ENCODE data around the gene CPVL. TPM values are rescaled to one million over a fixed set of nuclear protein-coding genes. Genes with fewer than 3 reads are reported as not detected.

Gene CPVL
- total RNA-seq, 1 donor from 2014 or later = 86.3 TPM

DNA sequence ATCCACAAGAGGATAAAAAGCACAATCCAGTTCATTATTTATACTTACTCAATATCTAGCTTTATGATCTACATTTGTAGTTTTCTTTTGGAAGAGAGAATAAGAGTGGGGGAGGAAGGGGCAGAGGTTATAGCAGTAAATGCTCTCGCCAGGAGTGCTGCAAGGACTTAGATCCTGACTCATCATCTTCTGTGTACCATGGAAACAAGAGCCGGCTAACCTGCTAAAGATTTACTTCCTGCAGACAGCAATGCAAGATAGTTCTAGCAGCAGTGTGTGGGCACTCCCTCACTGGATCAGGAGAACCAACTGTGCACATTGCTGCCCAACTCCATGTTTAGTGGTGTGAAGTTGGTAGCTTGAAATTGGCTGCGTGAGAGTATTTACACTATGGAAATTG, 140.5 kb downstream of the CPVL start:
- Histone ChIP-seq H3K36me3 (no peaks in the 10 kb centered on the region), H3K9me3 (replicated peaks) (no peaks in the 10 kb centered on the region), H3K4me1 (peaks cover 25% of the 10 kb centered on the region), H3K4me3 (no peak overlapping the region), H3K27ac (replicated peaks) (no peak overlapping the region), H3K27me3 (ENCODE audit: low read depth) (no peaks in the 10 kb centered on the region)
- intact Hi-C loops (cut with micrococcal nuclease) = loop anchor here (10.0 kb wide), 1 partner anchor 79 kb away; no protein-coding TSS in a partner anchor
- TF ChIP-seq, protein P1, sequence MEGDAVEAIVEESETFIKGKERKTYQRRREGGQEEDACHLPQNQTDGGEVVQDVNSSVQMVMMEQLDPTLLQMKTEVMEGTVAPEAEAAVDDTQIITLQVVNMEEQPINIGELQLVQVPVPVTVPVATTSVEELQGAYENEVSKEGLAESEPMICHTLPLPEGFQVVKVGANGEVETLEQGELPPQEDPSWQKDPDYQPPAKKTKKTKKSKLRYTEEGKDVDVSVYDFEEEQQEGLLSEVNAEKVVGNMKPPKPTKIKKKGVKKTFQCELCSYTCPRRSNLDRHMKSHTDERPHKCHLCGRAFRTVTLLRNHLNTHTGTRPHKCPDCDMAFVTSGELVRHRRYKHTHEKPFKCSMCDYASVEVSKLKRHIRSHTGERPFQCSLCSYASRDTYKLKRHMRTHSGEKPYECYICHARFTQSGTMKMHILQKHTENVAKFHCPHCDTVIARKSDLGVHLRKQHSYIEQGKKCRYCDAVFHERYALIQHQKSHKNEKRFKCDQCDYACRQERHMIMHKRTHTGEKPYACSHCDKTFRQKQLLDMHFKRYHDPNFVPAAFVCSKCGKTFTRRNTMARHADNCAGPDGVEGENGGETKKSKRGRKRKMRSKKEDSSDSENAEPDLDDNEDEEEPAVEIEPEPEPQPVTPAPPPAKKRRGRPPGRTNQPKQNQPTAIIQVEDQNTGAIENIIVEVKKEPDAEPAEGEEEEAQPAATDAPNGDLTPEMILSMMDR (IDR thresholded peaks at IDR 0.05; ENCODE audit: borderline replicate concordance) = no peak
- DNase-seq = no peak

DNA sequence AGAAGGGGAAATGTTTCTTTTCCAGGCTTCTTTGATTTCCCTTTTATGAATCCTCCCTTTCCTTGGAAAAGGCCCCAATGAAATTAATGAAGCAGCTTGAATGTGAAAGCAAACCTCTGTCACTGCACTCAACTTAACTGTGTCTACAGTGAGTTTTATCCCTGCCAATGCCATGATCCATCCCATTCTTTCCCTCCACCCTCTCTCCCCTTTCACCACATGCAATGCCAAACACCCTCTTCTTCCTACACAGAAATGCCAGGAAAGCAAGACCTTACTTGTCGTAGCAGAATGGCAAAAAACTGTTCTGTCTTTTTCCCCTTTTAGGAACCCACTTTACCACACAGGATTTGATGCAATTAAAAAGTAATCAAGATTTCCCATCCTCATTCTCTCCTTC, 140.9 kb downstream of the CPVL start:
- H3K9me3 ChIP-seq (replicated peaks) = no peaks in the 10 kb centered on the region
- no peak overlapping the region for H3K4me3 ChIP-seq
- no peak overlapping the region for H3K27ac ChIP-seq (replicated peaks)
- no peaks in the 10 kb centered on the region for H3K27me3 ChIP-seq (ENCODE audit: low read depth)
- H3K4me1 ChIP-seq = peaks cover 29% of the 10 kb centered on the region
- no peak for DNase-seq
- intact Hi-C loops (cut with micrococcal nuclease) = loop anchor here (10.0 kb wide), 1 partner anchor 79 kb away; no protein-coding TSS in a partner anchor
- TF ChIP-seq, protein P1 (IDR thresholded peaks at IDR 0.05; ENCODE audit: borderline replicate concordance) = no peak
- no peaks in the 10 kb centered on the region for H3K36me3 ChIP-seq

DNA sequence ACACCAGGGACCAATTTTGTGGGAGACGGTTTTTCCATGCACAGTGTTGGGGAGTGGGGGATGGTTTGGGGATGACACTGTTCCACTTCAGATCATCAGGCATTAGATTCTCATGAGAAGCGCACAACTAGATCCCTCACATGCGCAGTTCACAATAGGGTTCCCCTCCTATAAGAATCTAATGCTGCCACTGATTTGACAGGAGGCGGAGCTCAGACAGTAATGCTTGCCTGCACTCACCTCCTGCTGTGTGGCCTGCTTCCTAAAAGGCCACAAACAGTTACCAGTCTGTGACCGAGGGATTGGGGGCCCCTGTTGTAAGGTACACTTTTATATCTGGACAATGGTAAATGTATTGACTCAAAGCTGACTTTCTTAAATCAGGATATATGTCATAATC, 142.6 kb downstream of the CPVL start:
- Histone ChIP-seq H3K27ac (replicated peaks) (no peak overlapping the region), H3K4me3 (no peak overlapping the region), H3K4me1 (peaks cover 39% of the 10 kb centered on the region), H3K9me3 (replicated peaks) (no peaks in the 10 kb centered on the region), H3K27me3 (ENCODE audit: low read depth) (no peaks in the 10 kb centered on the region), H3K36me3 (no peaks in the 10 kb centered on the region)
- intact Hi-C loops (cut with micrococcal nuclease) = loop anchor here (10.0 kb wide), 1 partner anchor 81 kb away; no protein-coding TSS in a partner anchor
- TF ChIP-seq, protein P1 (IDR thresholded peaks at IDR 0.05; ENCODE audit: borderline replicate concordance) = no peak
- no peak for DNase-seq

DNA sequence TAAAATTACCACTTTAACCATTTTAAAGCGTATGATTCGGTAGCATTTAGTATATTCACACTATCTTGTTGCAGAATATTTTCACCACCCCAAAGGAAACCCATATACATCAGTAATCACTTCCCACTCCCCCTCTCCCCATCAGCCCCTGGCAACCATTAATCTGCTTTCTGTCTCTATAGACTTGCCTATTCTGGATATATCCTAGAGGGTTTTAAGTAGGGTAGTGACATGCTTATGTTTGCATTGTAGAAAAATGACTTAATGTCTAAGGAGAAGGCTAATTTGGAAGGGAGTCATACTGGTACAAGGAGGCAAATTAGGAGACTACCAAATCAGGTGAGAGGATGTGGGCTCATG, 145.6 kb downstream of the CPVL start:
- H3K27ac ChIP-seq (replicated peaks) = no peak overlapping the region
- no peaks in the 10 kb centered on the region for H3K9me3 ChIP-seq (replicated peaks)
- DNase-seq = no peak
- intact Hi-C loops (cut with micrococcal nuclease) = loop anchor here (10.0 kb wide), 1 partner anchor 84 kb away; no protein-coding TSS in a partner anchor
- no peaks in the 10 kb centered on the region for H3K36me3 ChIP-seq
- TF ChIP-seq, protein P1 (IDR thresholded peaks at IDR 0.05; ENCODE audit: borderline replicate concordance) = no peak
- H3K27me3 ChIP-seq (ENCODE audit: low read depth) = no peaks in the 10 kb centered on the region
- H3K4me3 ChIP-seq = no peak overlapping the region
- H3K4me1 ChIP-seq = peaks cover 42% of the 10 kb centered on the region

DNA sequence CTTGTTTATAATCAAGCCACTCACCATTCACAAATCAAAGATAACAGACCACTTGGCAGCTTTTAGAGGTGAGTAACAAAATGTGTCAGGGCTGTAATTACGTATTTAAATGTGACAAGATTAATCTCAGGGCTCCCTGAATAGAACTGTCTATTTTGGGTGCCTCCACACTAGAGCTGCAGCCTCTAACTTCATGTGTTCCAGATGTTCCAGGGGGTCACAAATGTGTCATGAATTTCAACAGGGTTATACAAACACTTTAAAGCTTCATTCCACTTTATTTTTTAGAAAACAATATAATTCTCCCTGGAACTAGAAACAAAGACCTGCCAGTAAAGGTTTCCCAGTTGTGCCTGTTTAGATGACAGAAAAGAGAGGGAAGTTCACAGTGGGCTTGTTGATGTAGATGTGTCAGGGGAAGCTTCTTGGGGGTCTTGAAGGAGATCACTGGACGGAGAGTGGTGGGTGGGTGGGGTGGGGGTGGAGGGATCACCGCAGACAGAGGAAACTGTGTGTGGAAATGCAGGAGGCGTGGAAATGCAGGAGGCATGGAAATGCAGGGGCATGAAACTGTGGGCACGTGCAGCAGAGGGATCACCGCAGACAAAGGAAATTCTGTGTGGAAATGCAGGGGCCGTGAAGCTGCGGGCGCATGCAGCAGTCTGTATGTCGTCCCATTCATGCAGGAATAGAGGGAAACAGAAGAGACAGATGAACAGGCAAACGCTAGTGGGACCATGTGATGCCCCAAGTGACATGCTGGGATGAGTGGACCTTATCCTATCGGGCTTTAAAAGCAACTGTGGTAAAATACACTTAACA, 146.2 kb downstream of the CPVL start:
- Histone ChIP-seq H3K36me3 (no peaks in the 10 kb centered on the region), H3K4me1 (peaks cover 42% of the 10 kb centered on the region), H3K27me3 (ENCODE audit: low read depth) (no peaks in the 10 kb centered on the region), H3K9me3 (replicated peaks) (no peaks in the 10 kb centered on the region), H3K27ac (replicated peaks) (peak overlapping the region; percentile 66), H3K4me3 (no peak overlapping the region)
- no peak for DNase-seq
- TF ChIP-seq, protein P1 (IDR thresholded peaks at IDR 0.05; ENCODE audit: borderline replicate concordance) = no peak
- intact Hi-C loops (cut with micrococcal nuclease) = loop anchor here (10.0 kb wide), 1 partner anchor 85 kb away; no protein-coding TSS in a partner anchor
